Left ventricle myocardium inferior (tissue), 1 donor: ENCODE measurements around the gene SORCS2. TPM values are rescaled to one million over a fixed set of nuclear protein-coding genes. Genes with fewer than 3 reads are reported as not detected.

Source experiments
- DNase-seq: peaks from one replicate; pipeline ENCODE4 v3.0.0-alpha.2; 2020
- H3K27ac ChIP-seq: fragments of 200-600 bp; replicated peaks from 2 replicates; pipeline ENCODE4 v1.8.0; 2021
- H3K27me3 ChIP-seq: fragments of 200-600 bp; 2 replicates; pipeline ENCODE4 v1.8.0; 2021; ENCODE audit warnings: low read depth
- H3K36me3 ChIP-seq: fragments of 200-600 bp; 2 replicates; pipeline ENCODE4 v1.8.0; 2021
- H3K4me1 ChIP-seq: fragments of 200-600 bp; 2 replicates; pipeline ENCODE4 v1.8.0; 2021
- H3K4me3 ChIP-seq: fragments of 200-600 bp; 2 replicates; pipeline ENCODE4 v1.8.0; 2021; ENCODE audit warnings: mild to moderate bottlenecking, moderate library complexity
- H3K9me3 ChIP-seq: fragments of 200-600 bp; replicated peaks from 2 replicates; pipeline ENCODE4 v1.8.0; 2021
- intact Hi-C: fragments of 100-400 bp; cut with micrococcal nuclease; formaldehyde crosslinking; loops from one replicate; pipeline ENCODE4 v1.11.0; 2022
- total RNA-seq: library from RNA; stranded (reverse); fragmentation: NEBNext Ultra II Directional; extraction: Animal tissue kit (Norgen Biotek cat#: 25700); gene quantifications from one replicate; pipeline ENCODE4 v1.2.1, GENCODE V29; 2021
- TF ChIP-seq, protein P1 (sequence below): fragments of 200-600 bp; IDR thresholded peaks from 2 replicates; pipeline ENCODE4 v1.8.0; 2021; ENCODE audit warnings: antibody characterized with exemption, mild to moderate bottlenecking, borderline replicate concordance
- donor health status: DM: no; HTN: yes; CAD: no; lungs with severe emphysema.

The SORCS2 gene
- total RNA-seq, 1 donor from 2014 or later: 1.2 TPM

DNA sequence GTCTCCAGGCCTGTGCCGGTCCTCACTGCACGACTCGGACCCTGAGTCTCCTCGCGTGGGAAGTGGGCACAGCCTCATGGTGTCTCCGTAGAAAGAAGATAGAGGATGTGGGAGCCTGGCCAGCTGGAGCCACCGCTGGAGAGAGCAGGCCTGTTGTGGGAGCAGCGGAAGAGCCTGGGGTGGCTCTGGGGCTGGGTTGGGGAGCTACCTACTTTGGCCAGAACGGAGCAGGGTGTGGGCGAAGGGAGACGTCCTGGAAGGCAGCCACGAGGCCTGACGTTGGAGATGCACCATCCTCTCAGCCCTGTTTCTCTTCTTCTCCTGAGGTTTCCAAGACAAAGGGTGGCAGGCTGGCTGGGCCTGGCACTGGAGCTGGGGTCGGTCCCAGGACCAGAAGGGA is 93.8 kb downstream of the SORCS2 start:
- peaks cover 5% of the 10 kb centered on the region for H3K4me1 ChIP-seq
- TF ChIP-seq, protein P1, sequence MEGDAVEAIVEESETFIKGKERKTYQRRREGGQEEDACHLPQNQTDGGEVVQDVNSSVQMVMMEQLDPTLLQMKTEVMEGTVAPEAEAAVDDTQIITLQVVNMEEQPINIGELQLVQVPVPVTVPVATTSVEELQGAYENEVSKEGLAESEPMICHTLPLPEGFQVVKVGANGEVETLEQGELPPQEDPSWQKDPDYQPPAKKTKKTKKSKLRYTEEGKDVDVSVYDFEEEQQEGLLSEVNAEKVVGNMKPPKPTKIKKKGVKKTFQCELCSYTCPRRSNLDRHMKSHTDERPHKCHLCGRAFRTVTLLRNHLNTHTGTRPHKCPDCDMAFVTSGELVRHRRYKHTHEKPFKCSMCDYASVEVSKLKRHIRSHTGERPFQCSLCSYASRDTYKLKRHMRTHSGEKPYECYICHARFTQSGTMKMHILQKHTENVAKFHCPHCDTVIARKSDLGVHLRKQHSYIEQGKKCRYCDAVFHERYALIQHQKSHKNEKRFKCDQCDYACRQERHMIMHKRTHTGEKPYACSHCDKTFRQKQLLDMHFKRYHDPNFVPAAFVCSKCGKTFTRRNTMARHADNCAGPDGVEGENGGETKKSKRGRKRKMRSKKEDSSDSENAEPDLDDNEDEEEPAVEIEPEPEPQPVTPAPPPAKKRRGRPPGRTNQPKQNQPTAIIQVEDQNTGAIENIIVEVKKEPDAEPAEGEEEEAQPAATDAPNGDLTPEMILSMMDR: no peak
- H3K27me3 ChIP-seq: peaks cover 14% of the 10 kb centered on the region
- H3K4me3 ChIP-seq: no peak overlapping the region
- H3K27ac ChIP-seq: no peak overlapping the region
- H3K36me3 ChIP-seq: no peaks in the 10 kb centered on the region
- DNase-seq: no peak
- intact Hi-C loops: no loop called here
- no peaks in the 10 kb centered on the region for H3K9me3 ChIP-seq

DNA sequence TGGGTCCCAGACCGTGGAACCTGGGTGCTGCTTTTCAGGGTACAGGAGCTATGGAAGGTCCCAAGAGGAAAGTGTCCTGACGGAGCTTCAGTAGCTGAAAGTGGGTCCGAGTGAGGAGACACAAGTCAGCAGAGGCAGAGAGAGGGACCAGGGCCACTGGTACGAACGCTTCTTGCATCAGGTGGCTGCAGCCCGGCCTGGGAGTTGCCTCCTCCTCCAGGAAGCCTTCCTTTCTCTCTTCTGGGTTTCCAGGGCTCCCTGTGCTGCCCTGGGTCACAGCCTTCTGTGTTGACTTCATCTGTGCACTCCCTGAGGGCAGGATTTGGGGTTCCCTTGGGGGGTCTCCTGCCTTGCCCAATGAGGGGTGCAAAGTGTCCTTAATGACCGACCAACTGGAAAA is 94.5 kb downstream of the SORCS2 start:
- intact Hi-C loops: no loop called here
- no peak for DNase-seq

DNA sequence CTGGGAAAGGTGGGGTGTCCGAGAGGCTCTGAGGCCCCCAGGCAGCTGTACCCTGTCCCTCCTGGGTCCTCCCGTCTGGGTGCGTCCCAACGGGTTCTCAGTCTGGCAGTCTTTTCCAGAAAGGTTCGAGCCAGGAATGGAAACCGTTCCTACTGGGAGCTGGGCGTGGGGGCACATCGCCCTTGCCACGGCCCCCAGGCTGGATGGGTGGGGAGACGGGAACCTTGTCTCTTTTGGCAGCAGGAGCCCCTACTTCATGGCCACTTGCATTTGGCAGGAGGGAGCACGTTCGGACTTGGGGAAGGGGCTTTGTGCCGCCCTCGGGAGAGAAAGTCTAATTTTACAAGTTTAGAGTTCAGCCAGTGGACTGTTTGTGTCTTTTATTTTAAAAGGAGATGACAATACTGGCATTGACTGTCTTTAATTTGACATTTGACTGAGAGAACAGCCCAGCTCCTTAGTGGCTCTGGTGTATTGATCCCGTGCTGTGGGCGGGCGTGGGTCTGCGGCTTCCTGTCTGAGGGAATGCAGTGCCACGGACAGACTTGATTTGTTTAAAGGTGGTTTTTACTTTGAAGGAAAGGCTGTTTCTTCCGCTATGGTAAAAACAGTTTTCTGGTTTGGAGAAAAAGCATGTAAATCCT is 95.1 kb downstream of the SORCS2 start:
- intact Hi-C loops: no loop called here
- peaks cover 15% of the 10 kb centered on the region for H3K4me1 ChIP-seq
- TF ChIP-seq, protein P1: no peak

More for the DNA sequence above, 94.5 kb downstream of the SORCS2 start:
- H3K4me3 ChIP-seq: no peak overlapping the region
- no peak overlapping the region for H3K27ac ChIP-seq
- no peaks in the 10 kb centered on the region for H3K36me3 ChIP-seq
- no peaks in the 10 kb centered on the region for H3K9me3 ChIP-seq
- peaks cover 11% of the 10 kb centered on the region for H3K4me1 ChIP-seq
- TF ChIP-seq, protein P1: no peak
- peaks cover 14% of the 10 kb centered on the region for H3K27me3 ChIP-seq

DNA sequence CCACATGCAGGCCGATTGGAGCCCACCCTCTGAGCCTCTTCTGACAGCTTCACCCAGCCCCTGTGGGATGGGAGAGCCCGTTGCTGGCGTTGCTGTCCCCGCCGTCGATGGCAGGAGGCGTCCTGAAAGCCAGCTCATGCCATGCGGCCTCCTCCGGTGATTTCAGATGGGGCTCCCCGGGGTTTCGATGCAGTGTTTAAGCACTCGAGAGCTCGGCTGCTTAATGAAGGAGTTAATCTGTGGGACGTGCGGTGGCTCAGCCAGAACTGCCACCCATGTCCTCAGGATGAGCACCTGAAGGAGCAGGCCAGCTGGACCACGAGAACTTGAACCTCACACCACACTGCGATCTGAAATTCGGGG is 95.6 kb downstream of the SORCS2 start:
- Histone ChIP-seq H3K27me3 (peaks cover 14% of the 10 kb centered on the region), H3K27ac (no peak overlapping the region), H3K9me3 (no peaks in the 10 kb centered on the region), H3K4me1 (peaks cover 15% of the 10 kb centered on the region), H3K36me3 (no peaks in the 10 kb centered on the region), H3K4me3 (no peak overlapping the region)
- intact Hi-C loops: no loop called here
- no peak for DNase-seq
- TF ChIP-seq, protein P1: no peak

More for the DNA sequence above, 95.1 kb downstream of the SORCS2 start:
- Histone ChIP-seq H3K4me3 (no peak overlapping the region), H3K36me3 (no peaks in the 10 kb centered on the region), H3K27ac (no peak overlapping the region), H3K27me3 (peaks cover 14% of the 10 kb centered on the region), H3K9me3 (no peaks in the 10 kb centered on the region)
- no peak for DNase-seq

DNA sequence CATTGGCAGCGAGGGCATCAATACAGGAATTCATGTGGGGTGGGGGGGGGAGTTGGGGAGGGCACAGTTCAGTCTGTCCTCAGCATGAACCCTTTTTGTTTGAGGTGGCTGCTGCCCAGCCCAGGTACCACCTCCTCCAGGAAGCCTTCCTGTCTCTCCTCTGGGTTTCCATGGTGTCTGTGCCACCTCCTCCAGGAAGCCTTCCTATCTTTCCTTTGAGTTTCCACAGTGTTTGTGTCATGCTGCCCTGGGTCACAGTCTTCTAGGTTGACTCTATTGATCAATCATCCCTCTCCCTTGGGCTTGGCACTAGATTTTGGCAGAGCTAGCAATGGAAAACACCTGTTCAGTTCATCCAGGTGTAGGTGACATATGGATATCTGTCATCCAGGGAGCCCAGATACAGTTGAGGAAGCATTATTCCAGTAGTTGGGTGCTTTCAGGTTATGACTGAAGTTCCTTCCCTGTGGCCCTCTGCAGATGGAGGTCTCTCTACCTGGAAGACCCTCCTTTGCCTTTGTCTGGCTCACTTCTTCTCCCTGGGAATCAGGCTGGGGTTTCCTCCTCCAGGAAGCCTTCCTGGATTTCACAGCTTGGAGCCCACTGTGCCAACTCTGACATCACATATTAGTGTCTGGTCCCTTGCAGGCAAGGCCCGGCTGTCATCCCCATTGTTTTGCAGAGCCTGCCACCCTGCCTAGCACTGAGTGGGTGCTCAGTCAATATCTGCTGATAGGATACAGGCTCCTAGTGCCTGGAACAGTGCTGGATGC is 96.6 kb downstream of the SORCS2 start:
- TF ChIP-seq, protein P1: no peak
- peaks cover 14% of the 10 kb centered on the region for H3K27me3 ChIP-seq
- H3K4me1 ChIP-seq: peaks cover 15% of the 10 kb centered on the region
- intact Hi-C loops: no loop called here
- H3K27ac ChIP-seq: no peak overlapping the region
- H3K4me3 ChIP-seq: no peak overlapping the region
- no peak for DNase-seq
- no peaks in the 10 kb centered on the region for H3K9me3 ChIP-seq
- H3K36me3 ChIP-seq: no peaks in the 10 kb centered on the region
